Muscle of leg (tissue), 11 donors: ENCODE measurements around the gene ATP6V0E2. TPM values are rescaled to one million over a fixed set of nuclear protein-coding genes. Genes with fewer than 3 reads are reported as not detected.

Experiments
- DNase-seq: peaks from one replicate; pipeline ENCODE4 v3.0.0; 2013
- H3K27ac ChIP-seq: one replicate; pipeline ENCODE4 v1.5.1; 2013; ENCODE audit warnings: mild to moderate bottlenecking, low read length, control low read depth
- H3K27me3 ChIP-seq: one replicate; pipeline ENCODE4 v1.6.1; 2013; ENCODE audit warnings: low read length; ENCODE audit not compliant: control insufficient read depth, insufficient read depth
- H3K36me3 ChIP-seq: one replicate; pipeline ENCODE4 v1.6.1; 2013; ENCODE audit warnings: low read length; ENCODE audit not compliant: control insufficient read depth, insufficient read depth
- H3K4me1 ChIP-seq: one replicate; pipeline ENCODE4 v1.6.1; 2013; ENCODE audit warnings: low read length; ENCODE audit not compliant: control insufficient read depth, insufficient read depth
- H3K4me3 ChIP-seq: one replicate; pipeline ENCODE4 v1.5.1; 2013; ENCODE audit warnings: low read length, control low read depth
- H3K9me3 ChIP-seq: replicated peaks from 2 replicates; pipeline ENCODE4 v1.6.1; 2013; ENCODE audit warnings: low read depth, low read length; ENCODE audit not compliant: control insufficient read depth
- WGBS: methylation state at CpG from one replicate; pipeline ENCODE4 v1.1.5; 2013; ENCODE audit warnings: missing lambda C conversion rate; ENCODE audit not compliant: insufficient coverage; 5-methylcytosine and 5-hydroxymethylcytosine counted together
- polyA plus RNA-seq, 8 donors: library from polyadenylated mRNA; unstranded; fragments of 120-200 nt; gene quantifications; one replicate each; pipeline versions ENCODE4 v1.2.1 to v1.2.3, GENCODE V29; 2013; ENCODE audit warnings: inconsistent platforms in 1 of 8, low replicate concordance in 1 of 8; ENCODE audit not compliant: insufficient read length in 8 of 8, insufficient read depth in 1 of 8
- total RNA-seq: library from RNA; stranded (reverse); fragments of 120-200 nt; gene quantifications from one replicate; pipeline ENCODE4 v1.2.4, GENCODE V29; 2013

The ATP6V0E2 gene
- total and polyA plus RNA-seq, 9 donors, result 6.5 to 12.4 (median 8.7) TPM

- H3K4me3 ChIP-seq, result no peak overlapping the region
- H3K4me1 ChIP-seq, result peaks cover 23% of the 10 kb centered on the region
- 68% methylated on average over 6 of the region's 6 CpGs for WGBS
- H3K27me3 ChIP-seq, result no peaks in the 10 kb centered on the region
- peaks cover 39% of the 10 kb centered on the region for H3K36me3 ChIP-seq
- H3K27ac ChIP-seq, result no peak overlapping the region
- DNase-seq, result no peak
- H3K9me3 ChIP-seq, result no peaks in the 10 kb centered on the region
These were observed 3.9 kb upstream of the ATP6V0E2 start for GRCh38 chr7:149869867-149870266.

DNA sequence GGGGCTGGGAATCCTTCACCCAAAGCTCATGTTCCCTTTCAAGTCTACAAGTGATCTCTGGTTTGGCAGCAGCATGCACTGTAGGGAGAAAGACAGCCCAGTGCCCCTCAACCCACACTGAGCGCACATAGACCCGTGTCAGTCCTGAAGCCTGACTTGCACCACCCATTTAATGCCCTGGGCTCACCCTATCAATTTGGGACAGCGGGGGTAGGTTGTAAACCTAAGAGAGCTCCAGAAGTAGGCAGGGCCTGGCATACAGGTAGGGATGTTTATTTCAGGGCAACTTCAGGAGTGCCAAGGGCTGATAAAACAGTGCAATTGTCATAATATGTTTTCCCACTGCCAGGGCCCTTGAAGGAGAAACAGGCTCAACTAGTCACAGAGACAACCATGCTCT is 3.5 kb upstream of the ATP6V0E2 start:
- DNase-seq, result no peak
- H3K4me3 ChIP-seq, result no peak overlapping the region
- H3K36me3 ChIP-seq, result peaks cover 36% of the 10 kb centered on the region
- WGBS, result 80% methylated on average over 1 of the region's 3 CpGs
- H3K4me1 ChIP-seq, result peaks cover 23% of the 10 kb centered on the region
- H3K27ac ChIP-seq, result no peak overlapping the region
- H3K27me3 ChIP-seq, result no peaks in the 10 kb centered on the region
- no peaks in the 10 kb centered on the region for H3K9me3 ChIP-seq

- Histone ChIP-seq H3K27ac (no peak overlapping the region), H3K27me3 (no peaks in the 10 kb centered on the region), H3K36me3 (peaks cover 33% of the 10 kb centered on the region), H3K4me1 (peaks cover 23% of the 10 kb centered on the region), H3K9me3 (no peaks in the 10 kb centered on the region), H3K4me3 (no peak overlapping the region)
- no peak for DNase-seq
- WGBS, result 94% methylated on average over 3 of the region's 12 CpGs
These were observed 2.9 kb upstream of the ATP6V0E2 start for GRCh38 chr7:149870701-149871483.

GRCh38 chr7:149871576-149871975 is 2.2 kb upstream of the ATP6V0E2 start:
- H3K9me3 ChIP-seq, result no peaks in the 10 kb centered on the region
- peaks cover 23% of the 10 kb centered on the region for H3K4me1 ChIP-seq
- no peak overlapping the region for H3K27ac ChIP-seq
- no peak overlapping the region for H3K4me3 ChIP-seq
- no peaks in the 10 kb centered on the region for H3K27me3 ChIP-seq
- peaks cover 27% of the 10 kb centered on the region for H3K36me3 ChIP-seq
- WGBS, result no CpG with 5 or more reads among the region's 1 CpG
- DNase-seq, result no peak

DNA sequence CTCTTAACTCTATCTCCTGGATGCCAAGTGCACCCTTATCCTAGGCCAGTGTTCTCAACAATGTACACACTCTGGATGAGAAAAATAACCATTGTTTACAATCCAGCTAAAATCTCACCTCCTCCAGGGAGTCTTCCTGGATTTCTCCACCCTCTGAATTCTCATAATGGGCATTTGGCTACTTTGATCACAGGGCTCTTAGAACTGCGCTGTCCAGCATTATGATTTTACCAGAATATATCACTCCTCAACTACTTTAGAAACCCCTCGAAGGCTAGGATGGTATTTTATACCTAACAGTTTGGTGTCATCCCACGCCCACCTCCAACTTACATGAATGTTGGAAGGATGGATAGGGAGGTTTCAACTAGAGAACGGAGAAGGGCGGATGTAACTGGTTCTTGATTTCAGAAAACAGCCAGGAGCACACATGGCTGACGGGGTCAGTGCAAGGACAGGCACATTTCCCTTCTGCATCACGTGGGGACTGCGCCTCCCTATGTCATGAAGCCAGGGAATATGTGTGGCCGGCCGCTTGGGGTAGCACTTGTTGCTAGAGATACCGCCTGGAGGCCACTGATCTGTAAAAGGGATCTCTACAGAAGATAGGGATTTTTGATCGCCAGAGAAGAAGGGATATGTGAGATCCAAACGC is 1.2 kb upstream of the ATP6V0E2 start:
- peak overlapping the region; percentile 51 for H3K4me3 ChIP-seq
- peak overlapping the region; percentile 93 for H3K27ac ChIP-seq
- H3K9me3 ChIP-seq, result no peaks in the 10 kb centered on the region
- DNase-seq, result peak; percentile 95
- H3K27me3 ChIP-seq, result no peaks in the 10 kb centered on the region
- peaks cover 18% of the 10 kb centered on the region for H3K36me3 ChIP-seq
- WGBS, result 0% methylated on average over 8 of the region's 13 CpGs
- H3K4me1 ChIP-seq, result peaks cover 23% of the 10 kb centered on the region

DNA sequence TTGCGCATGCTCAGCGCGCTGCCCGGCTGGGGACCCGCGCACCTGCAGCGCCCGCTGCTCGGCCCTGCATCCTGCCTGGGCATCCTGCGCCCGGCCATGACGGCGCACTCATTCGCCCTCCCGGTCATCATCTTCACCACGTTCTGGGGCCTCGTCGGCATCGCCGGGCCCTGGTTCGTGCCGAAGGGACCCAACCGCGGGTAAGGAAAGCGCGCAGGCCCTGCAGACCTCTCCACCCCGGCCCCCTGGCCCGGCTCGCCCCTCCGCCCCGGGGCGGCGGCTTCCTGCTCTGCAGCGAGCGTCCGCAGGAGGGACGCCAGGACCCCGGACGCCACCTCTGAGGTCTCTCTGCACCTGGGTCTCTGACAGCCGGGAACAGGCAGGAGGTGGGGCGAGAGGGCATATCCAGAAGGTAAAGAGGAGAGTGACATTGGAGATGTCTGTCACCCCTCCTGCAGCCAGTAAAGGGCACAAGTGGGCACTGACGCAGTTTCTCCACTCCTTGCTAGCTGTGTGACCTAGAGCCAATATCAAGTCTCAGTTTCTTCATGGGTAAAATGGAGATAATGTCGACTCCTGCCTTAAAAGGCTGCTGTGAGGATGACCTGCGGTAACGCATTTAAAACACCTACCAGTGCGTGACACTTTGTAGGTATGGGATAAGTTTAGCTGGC is 338 bp downstream of the ATP6V0E2 start:
- Histone ChIP-seq H3K4me1 (peaks cover 22% of the 10 kb centered on the region), H3K27ac (no peak overlapping the region)
- 1% methylated on average over 40 of the region's 46 CpGs for WGBS

GRCh38 chr7:149874644-149875028 is 867 bp downstream of the ATP6V0E2 start:
- 60% methylated on average over 6 of the region's 8 CpGs for WGBS
- H3K4me3 ChIP-seq, result no peak overlapping the region
- H3K4me1 ChIP-seq, result peaks cover 27% of the 10 kb centered on the region
- DNase-seq, result no peak
- H3K27me3 ChIP-seq, result no peaks in the 10 kb centered on the region
- H3K9me3 ChIP-seq, result no peaks in the 10 kb centered on the region
- H3K36me3 ChIP-seq, result peaks cover 15% of the 10 kb centered on the region
- no peak overlapping the region for H3K27ac ChIP-seq

More for the DNA sequence above, 338 bp downstream of the ATP6V0E2 start:
- Histone ChIP-seq H3K4me3 (peak overlapping the region; percentile 51), H3K9me3 (no peaks in the 10 kb centered on the region), H3K36me3 (peaks cover 18% of the 10 kb centered on the region), H3K27me3 (no peaks in the 10 kb centered on the region)
- DNase-seq, result no peak

GRCh38 chr7:149875396-149875795 is 1.6 kb downstream of the ATP6V0E2 start:
- WGBS, result 94% methylated on average over 4 of the region's 4 CpGs
- no peak overlapping the region for H3K27ac ChIP-seq
- no peak overlapping the region for H3K4me3 ChIP-seq
- no peaks in the 10 kb centered on the region for H3K9me3 ChIP-seq
- no peaks in the 10 kb centered on the region for H3K27me3 ChIP-seq
- DNase-seq, result no peak
- peaks cover 34% of the 10 kb centered on the region for H3K4me1 ChIP-seq
- peaks cover 7% of the 10 kb centered on the region for H3K36me3 ChIP-seq

GRCh38 chr7:149877890-149878522 is 4.2 kb downstream of the ATP6V0E2 start:
- no peak overlapping the region for H3K27ac ChIP-seq
- H3K27me3 ChIP-seq, result no peaks in the 10 kb centered on the region
- peaks cover 51% of the 10 kb centered on the region for H3K4me1 ChIP-seq
- no peaks in the 10 kb centered on the region for H3K9me3 ChIP-seq
- 69% methylated on average over 6 of the region's 16 CpGs for WGBS
- DNase-seq, result no peak
- H3K4me3 ChIP-seq, result no peak overlapping the region
- no peaks in the 10 kb centered on the region for H3K36me3 ChIP-seq

DNA sequence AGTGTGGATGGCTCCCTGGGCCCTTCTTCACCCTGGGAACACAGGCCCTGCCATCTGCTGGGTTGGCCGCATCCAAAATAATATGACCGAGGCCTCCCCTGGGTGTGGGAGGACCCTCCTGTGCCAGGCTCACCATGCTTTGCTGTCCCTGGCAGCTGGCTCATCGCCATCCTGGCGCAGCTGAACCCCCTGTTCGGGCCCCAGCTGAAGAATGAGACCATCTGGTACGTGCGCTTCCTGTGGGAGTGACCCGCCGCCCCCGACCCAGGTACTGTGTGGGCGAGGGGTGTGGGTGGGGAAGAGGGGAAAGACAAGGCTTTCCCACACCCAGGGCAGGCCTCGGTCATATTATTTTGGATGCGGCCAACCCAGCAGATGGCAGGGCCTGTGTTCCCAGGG is 4.8 kb downstream of the ATP6V0E2 start:
- Histone ChIP-seq H3K4me1 (peaks cover 54% of the 10 kb centered on the region), H3K27ac (no peak overlapping the region), H3K9me3 (no peaks in the 10 kb centered on the region), H3K27me3 (no peaks in the 10 kb centered on the region), H3K4me3 (no peak overlapping the region), H3K36me3 (no peaks in the 10 kb centered on the region)
- no peak for DNase-seq
- WGBS, result 71% methylated on average over 11 of the region's 13 CpGs
